Activated CD8-positive, alpha-beta memory T cell treated with anti-CD3 and anti-CD28 coated beads, Interleukin-2, amount 10 ng/mL, durations not matched to agents 7 days and 5 days (primary cell): ENCODE results near the gene IAPP. TPM values are rescaled to one million over a fixed set of nuclear protein-coding genes. Genes with fewer than 3 reads are reported as not detected.
"Not testable (repeated sequence)": the region's sequence is repeated elsewhere in the genome, so short reads cannot be mapped to it uniquely, and the experiment has no call there.

Experiments used
- ATAC-seq: fragments of 150-1000 bp; cut with Tn5 transposase; one replicate; pipeline ENCODE4 v1.10.0; 2021; ENCODE audit warnings: moderate library complexity
- CTCF ChIA-PET: fragments of 350-600 bp; sonication (Branson Sonifier 250); formaldehyde crosslinking; loops from one replicate; lab custom pipeline; 2021; ENCODE audit warnings: antibody characterized with exemption; lab: Charles Lee
- DNase-seq: peaks from one replicate; pipeline ENCODE4 v3.0.0-alpha.2; 2020
- H3K27ac Mint-ChIP-seq: one replicate; pipeline ENCODE4 v1.8.0; 2021; ENCODE audit warnings: mild to moderate bottlenecking, mixed read lengths
- H3K27me3 Mint-ChIP-seq: one replicate; pipeline ENCODE4 v1.8.0; 2021; ENCODE audit warnings: mixed read lengths
- H3K36me3 Mint-ChIP-seq: one replicate; pipeline ENCODE4 v1.8.0; 2021; ENCODE audit warnings: mild to moderate bottlenecking, mixed read lengths
- H3K4me1 Mint-ChIP-seq: one replicate; pipeline ENCODE4 v1.8.0; 2021; ENCODE audit warnings: mixed read lengths
- H3K4me3 Mint-ChIP-seq: one replicate; pipeline ENCODE4 v1.8.0; 2021; ENCODE audit warnings: mild to moderate bottlenecking, moderate library complexity, mixed read lengths
- H3K9me3 Mint-ChIP-seq: one replicate; pipeline ENCODE4 v1.8.0; 2022; ENCODE audit warnings: low read depth, mixed read lengths
- total RNA-seq, 2 experiments: library from RNA; stranded (reverse); gene quantifications; one replicate each; pipeline ENCODE4 v1.2.3, GENCODE V29; 2021

The IAPP gene
- total RNA-seq, 2 experiments from 2014 or later: not detected

DNA sequence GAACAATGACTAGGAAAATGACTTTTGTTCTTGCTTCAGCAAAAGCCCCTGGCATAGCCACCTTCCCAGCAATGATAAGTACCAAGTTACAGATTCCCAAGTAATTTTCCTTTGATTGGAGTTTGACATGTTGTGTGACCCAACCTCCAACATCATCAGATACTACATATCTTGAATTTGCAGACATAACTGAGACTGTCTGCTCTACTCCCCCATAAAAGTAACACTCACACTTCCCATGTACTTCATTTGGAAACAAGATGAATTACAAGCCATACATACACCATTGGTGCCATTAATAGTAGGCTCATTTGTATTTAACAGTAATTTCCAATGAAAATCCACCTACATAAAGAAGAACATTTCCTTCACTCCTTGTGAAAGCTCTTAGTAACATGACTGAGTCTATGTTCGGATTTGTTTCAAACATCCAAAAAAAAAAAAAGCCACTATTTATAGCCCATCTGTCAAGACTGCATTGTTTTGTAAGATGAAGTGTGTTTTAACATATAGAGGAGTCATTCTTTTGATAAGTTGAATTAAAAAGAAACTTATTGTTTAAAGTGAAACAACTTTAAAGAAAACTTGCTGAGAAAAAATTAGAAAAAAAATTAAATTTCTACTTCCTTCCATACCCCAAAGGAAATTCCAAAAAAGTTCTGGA lies 26.0 kb upstream of the IAPP start:
- Mint-ChIP-seq H3K27me3 (no peaks in the 10 kb centered on the region), H3K9me3 (no peaks in the 10 kb centered on the region), H3K36me3 (no peaks in the 10 kb centered on the region), H3K27ac (no peak overlapping the region), H3K4me3 (no peak overlapping the region), H3K4me1 (no peaks in the 10 kb centered on the region)
- DNase-seq: no peak
- ATAC-seq: no peak
- CTCF ChIA-PET: no interaction called here

DNA sequence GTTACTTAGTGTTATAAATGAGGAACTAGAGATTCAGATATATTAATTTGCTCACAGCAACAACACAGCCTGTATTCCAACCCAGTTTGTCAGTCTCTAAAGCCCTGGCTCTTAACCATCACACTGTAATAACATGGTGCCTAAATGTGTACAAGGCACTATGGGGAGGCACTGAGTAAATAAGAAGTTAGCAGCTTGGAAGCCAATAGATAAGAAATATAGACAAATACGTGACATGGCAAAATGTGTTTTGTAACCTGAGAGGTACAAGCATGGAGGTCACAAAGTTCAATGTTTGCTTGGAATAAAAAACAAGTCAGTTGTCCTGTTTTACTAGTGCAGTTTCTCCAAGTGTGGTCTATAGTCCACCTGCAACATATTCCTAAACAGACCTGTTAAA lies 21.7 kb upstream of the IAPP start:
- Mint-ChIP-seq H3K9me3 (no peaks in the 10 kb centered on the region), H3K4me1 (no peaks in the 10 kb centered on the region), H3K4me3 (no peak overlapping the region), H3K27ac (no peak overlapping the region), H3K36me3 (no peaks in the 10 kb centered on the region), H3K27me3 (peaks cover 9% of the 10 kb centered on the region)
- DNase-seq: no peak
- no peak for ATAC-seq
- CTCF ChIA-PET: no interaction called here

GRCh38 chr12:21353487-21353886 lies 19.2 kb upstream of the IAPP start:
- Mint-ChIP-seq H3K36me3 (no peaks in the 10 kb centered on the region), H3K9me3 (no peaks in the 10 kb centered on the region), H3K4me3 (no peak overlapping the region), H3K27ac (no peak overlapping the region), H3K4me1 (no peaks in the 10 kb centered on the region), H3K27me3 (peaks cover 11% of the 10 kb centered on the region)
- ATAC-seq (no peak), DNase-seq (no peak)
- CTCF ChIA-PET: no interaction called here

DNA sequence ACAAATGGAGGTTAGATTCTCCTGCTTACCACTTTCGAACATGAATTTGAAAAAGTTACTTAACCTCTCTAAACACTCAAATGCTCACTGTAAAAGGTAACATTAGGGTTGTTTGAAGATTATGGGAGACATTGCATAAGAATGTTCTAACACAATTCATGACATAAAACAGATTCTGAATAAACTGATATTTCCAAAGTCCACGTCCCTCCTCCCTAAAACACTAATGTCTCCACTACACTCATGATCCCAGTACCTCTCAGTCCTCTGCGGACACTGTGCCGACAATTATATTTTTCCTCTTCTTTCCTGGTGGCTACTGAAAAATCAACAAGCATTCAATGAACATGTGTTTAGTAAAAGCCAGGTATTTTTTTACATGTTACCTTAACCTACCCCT lies 18.8 kb upstream of the IAPP start:
- Mint-ChIP-seq H3K4me3 (no peak overlapping the region), H3K36me3 (no peaks in the 10 kb centered on the region), H3K9me3 (no peaks in the 10 kb centered on the region), H3K4me1 (no peaks in the 10 kb centered on the region), H3K27ac (no peak overlapping the region), H3K27me3 (peaks cover 11% of the 10 kb centered on the region)
- CTCF ChIA-PET: no interaction called here
- ATAC-seq (no peak), DNase-seq (no peak)

- Mint-ChIP-seq H3K27ac (no peak overlapping the region), H3K4me1 (no peaks in the 10 kb centered on the region), H3K27me3 (peaks cover 11% of the 10 kb centered on the region), H3K4me3 (no peak overlapping the region), H3K9me3 (no peaks in the 10 kb centered on the region), H3K36me3 (no peaks in the 10 kb centered on the region)
- ATAC-seq: no peak
- CTCF ChIA-PET: no interaction called here
- no peak for DNase-seq
Measured at GRCh38 chr12:21354641-21355040, 18.1 kb upstream of the IAPP start.

DNA sequence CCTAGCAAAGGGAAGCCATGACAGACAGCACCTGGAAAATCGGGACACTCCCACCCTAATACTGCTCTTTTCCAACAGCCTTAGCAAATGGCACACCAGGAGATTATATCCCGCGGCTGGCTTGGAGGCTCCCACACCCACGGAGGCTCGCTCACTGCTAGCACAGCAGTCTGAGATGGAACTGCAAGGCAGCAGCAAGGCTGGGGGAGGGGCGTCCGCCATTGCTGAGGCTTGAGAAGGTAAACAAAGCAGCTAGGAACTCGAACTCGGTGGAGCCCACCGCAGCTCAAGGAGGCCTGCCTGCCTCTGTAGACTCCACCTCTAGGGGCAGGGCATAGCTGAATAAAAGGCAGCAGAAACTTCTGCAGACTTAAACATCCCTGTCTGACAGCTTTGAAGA lies 12.1 kb upstream of the IAPP start:
- H3K36me3 Mint-ChIP-seq, H3K4me1 Mint-ChIP-seq, H3K9me3 Mint-ChIP-seq, H3K27ac Mint-ChIP-seq, ATAC-seq, CTCF ChIA-PET, DNase-seq, H3K4me3 Mint-ChIP-seq, H3K27me3 Mint-ChIP-seq: not testable (repeated sequence)

DNA sequence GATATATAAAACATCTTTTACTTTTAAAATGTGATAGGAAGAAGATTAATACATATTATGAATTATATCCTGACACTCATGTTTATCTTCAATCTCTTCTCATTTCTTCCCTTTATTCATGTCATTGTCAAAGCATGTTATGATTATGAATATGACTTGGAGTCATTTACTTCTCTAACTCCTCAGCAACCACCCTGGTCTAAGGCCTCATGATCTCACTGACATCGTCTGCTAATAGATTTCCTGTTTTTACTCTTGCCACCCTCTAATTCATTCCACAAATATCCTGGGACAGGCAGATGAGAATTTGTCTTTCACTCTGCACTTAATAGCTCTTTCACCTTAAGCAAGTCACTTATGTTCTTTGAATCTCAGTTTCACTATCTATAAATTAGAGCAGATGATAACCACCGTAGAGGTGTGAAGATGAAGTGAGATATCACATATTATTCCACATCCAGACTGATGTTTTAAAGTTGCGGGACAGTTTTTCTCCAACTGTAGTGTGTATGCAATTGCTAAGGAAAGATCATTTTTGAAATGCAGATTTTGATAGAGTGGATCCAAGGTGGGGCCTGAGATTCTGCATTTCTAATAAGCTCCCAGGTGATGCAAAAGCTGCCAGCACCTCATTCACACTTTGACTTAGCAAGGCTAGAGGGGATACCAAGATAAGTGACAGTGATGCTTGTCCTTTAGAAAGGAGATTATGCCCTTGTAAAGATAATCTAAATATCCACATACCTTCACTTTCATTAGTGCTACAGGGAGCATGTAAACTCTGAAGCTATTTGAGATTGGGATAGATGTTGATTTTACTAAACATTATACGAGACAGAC lies 3.3 kb upstream of the IAPP start:
- peaks cover 4% of the 10 kb centered on the region for H3K4me1 Mint-ChIP-seq
- H3K27ac Mint-ChIP-seq: no peak overlapping the region
- H3K27me3 Mint-ChIP-seq: peaks cover 4% of the 10 kb centered on the region
- no peak overlapping the region for H3K4me3 Mint-ChIP-seq
- ATAC-seq: no peak
- no peak for DNase-seq
- CTCF ChIA-PET: interaction anchor here (1.2 kb wide), 1 partner anchor 13 kb away, joined by 3 read pairs; no protein-coding TSS in a partner anchor
- H3K36me3 Mint-ChIP-seq: no peaks in the 10 kb centered on the region
- H3K9me3 Mint-ChIP-seq: peaks cover 3% of the 10 kb centered on the region

GRCh38 chr12:21370845-21371449 lies 1.8 kb upstream of the IAPP start:
- ATAC-seq: no peak
- no peak for DNase-seq
- H3K27me3 Mint-ChIP-seq: peaks cover 5% of the 10 kb centered on the region
- CTCF ChIA-PET: no interaction called here
- H3K36me3 Mint-ChIP-seq: no peaks in the 10 kb centered on the region
- no peak overlapping the region for H3K4me3 Mint-ChIP-seq
- peaks cover 4% of the 10 kb centered on the region for H3K4me1 Mint-ChIP-seq
- H3K9me3 Mint-ChIP-seq: no peaks in the 10 kb centered on the region
- H3K27ac Mint-ChIP-seq: no peak overlapping the region

GRCh38 chr12:21379218-21379617 lies 6.5 kb downstream of the IAPP start:
- ATAC-seq (no peak), DNase-seq (no peak)
- Mint-ChIP-seq H3K4me3 (no peak overlapping the region), H3K27ac (no peak overlapping the region), H3K4me1 (no peaks in the 10 kb centered on the region), H3K27me3 (peaks cover 8% of the 10 kb centered on the region), H3K9me3 (no peaks in the 10 kb centered on the region), H3K36me3 (no peaks in the 10 kb centered on the region)
- CTCF ChIA-PET: no interaction called here

DNA sequence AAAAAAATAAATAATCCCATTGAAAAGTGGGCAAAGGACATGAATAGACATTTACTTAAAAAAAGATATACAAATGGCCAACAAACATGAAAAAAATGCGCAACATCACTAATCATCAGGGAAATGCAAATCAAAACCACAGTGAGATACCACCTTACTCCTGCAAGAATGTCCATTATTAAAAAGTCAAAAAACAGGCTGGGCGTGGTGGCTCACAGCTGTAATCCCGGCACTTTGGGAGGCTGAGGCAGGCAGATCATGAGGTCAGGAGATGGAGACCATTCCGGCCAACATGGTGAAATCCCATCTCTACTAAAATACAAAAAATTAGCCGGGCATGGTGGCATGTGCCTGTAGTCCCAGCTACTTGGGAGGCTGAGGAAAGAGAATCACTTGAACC lies 8.6 kb downstream of the IAPP start:
- ATAC-seq, H3K4me3 Mint-ChIP-seq, H3K9me3 Mint-ChIP-seq, H3K4me1 Mint-ChIP-seq, CTCF ChIA-PET, DNase-seq, H3K36me3 Mint-ChIP-seq, H3K27ac Mint-ChIP-seq: not testable (repeated sequence)
- H3K27me3 Mint-ChIP-seq: peaks cover 11% of the 10 kb centered on the region

DNA sequence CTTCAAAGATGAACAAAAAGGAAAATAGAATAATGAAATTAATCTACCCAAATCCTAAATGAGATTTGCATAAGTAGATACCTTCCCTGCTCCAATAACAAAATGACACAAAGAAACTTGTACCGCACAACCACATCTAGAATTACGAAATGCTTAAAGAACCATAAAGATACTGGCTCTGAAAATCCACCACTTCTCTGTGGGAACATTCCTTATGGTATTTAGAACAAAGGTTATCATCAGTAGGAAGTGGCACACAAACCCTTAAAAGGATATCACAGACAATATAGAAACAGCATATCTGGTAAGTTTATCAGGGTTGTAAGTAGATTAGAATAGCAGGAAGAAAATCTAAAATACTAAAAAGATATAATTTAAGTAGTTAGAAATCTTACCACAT lies 11.6 kb downstream of the IAPP start:
- CTCF ChIA-PET: no interaction called here
- Mint-ChIP-seq H3K4me3 (no peak overlapping the region), H3K27ac (no peak overlapping the region), H3K36me3 (no peaks in the 10 kb centered on the region), H3K4me1 (no peaks in the 10 kb centered on the region), H3K9me3 (no peaks in the 10 kb centered on the region), H3K27me3 (peaks cover 5% of the 10 kb centered on the region)
- ATAC-seq (no peak), DNase-seq (no peak)

DNA sequence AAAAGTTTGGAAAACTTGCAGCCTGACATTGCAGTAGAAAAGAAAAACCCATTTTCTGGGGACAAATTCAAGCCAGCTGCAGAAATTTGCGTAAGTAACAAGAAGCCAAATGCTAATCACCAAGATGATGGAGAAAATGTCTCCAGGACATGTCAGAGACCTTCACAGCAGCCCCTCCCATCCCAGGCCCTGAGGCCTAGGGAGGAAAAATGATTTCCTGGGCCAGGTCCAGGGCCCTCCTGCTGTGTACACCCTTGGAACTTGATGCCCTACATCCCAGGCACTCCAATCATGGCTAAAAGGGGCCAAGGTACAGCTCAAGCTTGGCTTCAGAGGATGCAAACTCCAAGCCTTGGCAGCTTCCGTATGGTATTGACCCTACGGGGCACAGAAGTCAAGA lies 14.5 kb downstream of the IAPP start:
- Mint-ChIP-seq H3K9me3 (no peaks in the 10 kb centered on the region), H3K27ac (no peak overlapping the region), H3K4me1 (no peaks in the 10 kb centered on the region), H3K36me3 (no peaks in the 10 kb centered on the region), H3K4me3 (no peak overlapping the region), H3K27me3 (peaks cover 18% of the 10 kb centered on the region)
- no peak for DNase-seq
- no peak for ATAC-seq
- CTCF ChIA-PET: no interaction called here

GRCh38 chr12:21392384-21392783 lies 19.7 kb downstream of the IAPP start:
- DNase-seq (no peak), ATAC-seq (no peak)
- Mint-ChIP-seq H3K36me3 (no peaks in the 10 kb centered on the region), H3K27ac (no peak overlapping the region), H3K27me3 (peaks cover 14% of the 10 kb centered on the region), H3K9me3 (no peaks in the 10 kb centered on the region), H3K4me3 (no peak overlapping the region), H3K4me1 (no peaks in the 10 kb centered on the region)
- CTCF ChIA-PET: no interaction called here
